ENCODE measurements around the gene BMP6. TPM values are rescaled to one million over a fixed set of nuclear protein-coding genes. Genes with fewer than 3 reads are reported as not detected.

The BMP6 gene
- total RNA-seq, 2 experiments from 2014 or later = not detected

DNA sequence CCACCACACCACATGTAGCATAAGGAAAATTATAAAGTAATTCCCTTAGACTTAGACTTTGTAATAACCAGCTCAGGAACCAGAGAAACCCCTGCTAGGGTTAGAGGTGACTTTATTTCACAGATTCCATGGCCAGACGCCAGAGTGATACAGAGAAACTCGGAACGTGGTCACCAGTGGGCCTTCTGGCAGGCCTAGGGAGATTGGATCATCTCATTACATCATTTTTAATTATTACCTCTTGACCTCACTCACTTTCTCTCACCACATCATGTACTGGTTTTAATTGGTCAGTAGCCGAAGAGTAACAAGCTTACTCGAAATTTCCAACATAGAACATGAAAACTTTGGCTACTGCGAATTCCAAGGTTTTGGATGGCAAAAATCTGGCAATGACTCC lies 72.9 kb downstream of the BMP6 start:
- intact Hi-C loops (cut with DNase I, micrococcal nuclease) = no loop called here
- TF ChIP-seq, protein P1, sequence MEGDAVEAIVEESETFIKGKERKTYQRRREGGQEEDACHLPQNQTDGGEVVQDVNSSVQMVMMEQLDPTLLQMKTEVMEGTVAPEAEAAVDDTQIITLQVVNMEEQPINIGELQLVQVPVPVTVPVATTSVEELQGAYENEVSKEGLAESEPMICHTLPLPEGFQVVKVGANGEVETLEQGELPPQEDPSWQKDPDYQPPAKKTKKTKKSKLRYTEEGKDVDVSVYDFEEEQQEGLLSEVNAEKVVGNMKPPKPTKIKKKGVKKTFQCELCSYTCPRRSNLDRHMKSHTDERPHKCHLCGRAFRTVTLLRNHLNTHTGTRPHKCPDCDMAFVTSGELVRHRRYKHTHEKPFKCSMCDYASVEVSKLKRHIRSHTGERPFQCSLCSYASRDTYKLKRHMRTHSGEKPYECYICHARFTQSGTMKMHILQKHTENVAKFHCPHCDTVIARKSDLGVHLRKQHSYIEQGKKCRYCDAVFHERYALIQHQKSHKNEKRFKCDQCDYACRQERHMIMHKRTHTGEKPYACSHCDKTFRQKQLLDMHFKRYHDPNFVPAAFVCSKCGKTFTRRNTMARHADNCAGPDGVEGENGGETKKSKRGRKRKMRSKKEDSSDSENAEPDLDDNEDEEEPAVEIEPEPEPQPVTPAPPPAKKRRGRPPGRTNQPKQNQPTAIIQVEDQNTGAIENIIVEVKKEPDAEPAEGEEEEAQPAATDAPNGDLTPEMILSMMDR (IDR thresholded peaks at IDR 0.05) = no peak
- Mint-ChIP-seq H3K9me3 (no peaks in the 10 kb centered on the region), H3K4me3 (no peak overlapping the region), H3K27ac (no peak overlapping the region), H3K4me1 (ENCODE audit: low read depth) (no peaks in the 10 kb centered on the region), H3K36me3 (ENCODE audit: low read depth) (no peaks in the 10 kb centered on the region), H3K27me3 (peaks cover 20% of the 10 kb centered on the region)
- H3K4me1 ChIP-seq (ENCODE audit: insufficient read depth, low read length) = no peaks in the 10 kb centered on the region
- H3K27me3 ChIP-seq (ENCODE audit: control insufficient read depth in 1 of 2, insufficient read depth in 2 of 2, low read length in 2 of 2) = no peaks in the 10 kb centered on the region
- ChIA-PET CTCF (no interaction called here), POLR2A (no interaction called here)
- H3K36me3 ChIP-seq (ENCODE audit: insufficient read depth, low read length) = no peaks in the 10 kb centered on the region
- H3K27ac ChIP-seq (ENCODE audit: low read depth in 1 of 2, low read length in 2 of 2) = no peak overlapping the region
- no peaks in the 10 kb centered on the region for H3K9me3 ChIP-seq (ENCODE audit: control insufficient read depth in 1 of 2, insufficient read depth in 1 of 2, low read length in 2 of 2)
- ATAC-seq (ENCODE audit: poor library complexity) = no peak
- no peak overlapping the region for H3K4me3 ChIP-seq (ENCODE audit: low read length)
- no peak for DNase-seq

DNA sequence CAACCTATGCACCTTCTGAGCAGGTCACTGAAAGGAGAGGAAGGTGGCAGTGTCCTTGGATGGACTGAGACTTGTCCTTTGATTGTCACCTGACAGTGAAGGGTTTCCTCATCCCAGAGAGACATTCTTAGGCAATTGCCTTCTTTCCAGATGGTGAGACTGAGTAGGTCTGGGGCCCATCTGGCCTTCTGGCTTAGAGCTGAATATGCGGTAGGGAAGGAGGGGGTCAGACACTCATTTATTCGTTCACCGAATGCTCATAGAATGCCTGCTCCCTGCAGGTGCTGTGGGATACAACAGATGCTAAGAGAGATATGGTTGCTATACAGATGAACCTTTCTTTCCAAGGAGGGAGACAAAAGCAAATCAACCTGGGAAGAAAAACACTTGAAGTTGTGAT lies 76.8 kb downstream of the BMP6 start:
- Histone ChIP-seq H3K4me1 (ENCODE audit: insufficient read depth, low read length) (no peaks in the 10 kb centered on the region), H3K27ac (ENCODE audit: low read depth in 1 of 2, low read length in 2 of 2) (no peak overlapping the region), H3K36me3 (ENCODE audit: insufficient read depth, low read length) (no peaks in the 10 kb centered on the region), H3K27me3 (ENCODE audit: control insufficient read depth in 1 of 2, insufficient read depth in 2 of 2, low read length in 2 of 2) (peaks cover 0 to 3% of the 10 kb centered on the region in 2 experiments), H3K4me3 (ENCODE audit: low read length) (no peak overlapping the region), H3K9me3 (ENCODE audit: control insufficient read depth in 1 of 2, insufficient read depth in 1 of 2, low read length in 2 of 2) (no peaks in the 10 kb centered on the region)
- Mint-ChIP-seq H3K9me3 (no peaks in the 10 kb centered on the region), H3K4me3 (no peak overlapping the region), H3K27me3 (peaks cover 2% of the 10 kb centered on the region), H3K36me3 (ENCODE audit: low read depth) (no peaks in the 10 kb centered on the region), H3K4me1 (ENCODE audit: low read depth) (no peaks in the 10 kb centered on the region), H3K27ac (no peak overlapping the region)
- CTCF ChIA-PET = no interaction called here
- TF ChIP-seq, protein P1 (IDR thresholded peaks at IDR 0.05) = no peak
- POLR2A ChIA-PET = no interaction called here
- intact Hi-C loops (cut with DNase I, micrococcal nuclease) = no loop called here
- ATAC-seq (ENCODE audit: poor library complexity) = no peak
- DNase-seq = no peak

DNA sequence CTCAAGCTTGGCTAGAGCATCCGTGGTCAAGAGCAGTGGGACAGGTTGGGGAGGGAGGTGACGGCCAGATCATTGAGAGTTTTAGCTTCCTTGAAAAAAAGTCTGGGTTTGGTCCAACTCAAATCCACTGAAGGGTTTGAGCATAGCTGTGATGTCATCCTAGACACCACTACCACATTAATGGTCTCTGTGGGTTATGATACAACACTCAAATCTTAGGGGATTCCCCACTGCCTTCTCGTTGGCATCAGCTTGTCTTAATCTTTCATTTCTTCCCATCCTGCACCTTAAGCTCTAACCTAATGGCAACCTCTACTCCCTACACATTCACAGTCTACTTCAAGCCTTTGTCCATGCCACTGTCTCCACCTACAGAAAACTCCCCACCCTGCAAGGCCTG lies 77.3 kb downstream of the BMP6 start:
- ATAC-seq (ENCODE audit: poor library complexity) (no peak), DNase-seq (no peak)
- Histone ChIP-seq H3K4me1 (ENCODE audit: insufficient read depth, low read length) (no peaks in the 10 kb centered on the region), H3K27ac (ENCODE audit: low read depth in 1 of 2, low read length in 2 of 2) (no peak overlapping the region), H3K36me3 (ENCODE audit: insufficient read depth, low read length) (no peaks in the 10 kb centered on the region), H3K4me3 (ENCODE audit: low read length) (no peak overlapping the region), H3K27me3 (ENCODE audit: control insufficient read depth in 1 of 2, insufficient read depth in 2 of 2, low read length in 2 of 2) (peaks cover 0 to 3% of the 10 kb centered on the region in 2 experiments), H3K9me3 (ENCODE audit: control insufficient read depth in 1 of 2, insufficient read depth in 1 of 2, low read length in 2 of 2) (no peaks in the 10 kb centered on the region)
- Mint-ChIP-seq H3K4me3 (no peak overlapping the region), H3K27me3 (peaks cover 3% of the 10 kb centered on the region), H3K36me3 (ENCODE audit: low read depth) (no peaks in the 10 kb centered on the region), H3K4me1 (ENCODE audit: low read depth) (no peaks in the 10 kb centered on the region), H3K9me3 (no peaks in the 10 kb centered on the region), H3K27ac (no peak overlapping the region)
- TF ChIP-seq, protein P1 (IDR thresholded peaks at IDR 0.05) = no peak
- POLR2A ChIA-PET = no interaction called here
- CTCF ChIA-PET = no interaction called here
- intact Hi-C loops (cut with DNase I, micrococcal nuclease) = no loop called here

Measured in CD4-positive, alpha-beta T cell (primary cell).